Cardiac muscle cell (in vitro differentiated cells and primary cell): ENCODE data around the gene SENP7. TPM values are rescaled to one million over a fixed set of nuclear protein-coding genes. Genes with fewer than 3 reads are reported as not detected.
"Not testable (repeated sequence)": the region's sequence is repeated elsewhere in the genome, so short reads cannot be mapped to it uniquely, and the experiment has no call there.

ENCODE experiments used
- DNase-seq, 2 donors: peaks; one replicate each; pipeline versions ENCODE4 v3.0.0 to v3.0.0-alpha.2; 2010 to 2017; ENCODE audit warnings: low read depth in 1 of 2, low spot score in 1 of 2
- H3K27ac ChIP-seq: fragments of 200-600 bp; sonication (generic); 2 replicates; pipeline ENCODE4 v1.5.1; 2016
- H3K27me3 ChIP-seq: fragments of 200-600 bp; sonication (generic); 2 replicates; pipeline ENCODE4 v1.6.0; 2016; ENCODE audit warnings: control low read depth
- H3K36me3 ChIP-seq: fragments of 200-600 bp; sonication (generic); 2 replicates; pipeline ENCODE4 v1.5.1; 2016; ENCODE audit warnings: control low read depth
- H3K4me1 ChIP-seq: fragments of 200-600 bp; sonication (generic); 2 replicates; pipeline ENCODE4 v1.8.1; 2017; ENCODE audit warnings: low read depth, mild to moderate bottlenecking, mixed run types
- H3K4me3 ChIP-seq: fragments of 200-600 bp; sonication (generic); 2 replicates; pipeline ENCODE4 v1.5.1; 2016; ENCODE audit warnings: mild to moderate bottlenecking
- H3K9me3 ChIP-seq: fragments of 200-600 bp; sonication (generic); 2 replicates; pipeline ENCODE4 v1.5.1; 2017; ENCODE audit warnings: low read depth, mild to moderate bottlenecking, control low read depth
- polyA plus RNA-seq: library from polyadenylated mRNA; unstranded; fragments of >200 nt; fragmentation: Nextera tagmentation; extraction: Ambion mirVana; gene quantifications from 2 replicates; pipeline ENCODE4 v1.2.1, GENCODE V29; 2016
- total RNA-seq: library from RNA; depleted of rRNA; stranded (reverse); fragments of >200 nt; gene quantifications from 2 replicates; pipeline ENCODE4 v1.2.3, GENCODE V29; 2016
- TF ChIP-seq, protein P1 (sequence below): IDR thresholded peaks from 2 replicates; pipeline ENCODE4 v1.5.1; 2012; ENCODE audit warnings: low read depth, mild to moderate bottlenecking, low read length

The SENP7 gene, protein sequence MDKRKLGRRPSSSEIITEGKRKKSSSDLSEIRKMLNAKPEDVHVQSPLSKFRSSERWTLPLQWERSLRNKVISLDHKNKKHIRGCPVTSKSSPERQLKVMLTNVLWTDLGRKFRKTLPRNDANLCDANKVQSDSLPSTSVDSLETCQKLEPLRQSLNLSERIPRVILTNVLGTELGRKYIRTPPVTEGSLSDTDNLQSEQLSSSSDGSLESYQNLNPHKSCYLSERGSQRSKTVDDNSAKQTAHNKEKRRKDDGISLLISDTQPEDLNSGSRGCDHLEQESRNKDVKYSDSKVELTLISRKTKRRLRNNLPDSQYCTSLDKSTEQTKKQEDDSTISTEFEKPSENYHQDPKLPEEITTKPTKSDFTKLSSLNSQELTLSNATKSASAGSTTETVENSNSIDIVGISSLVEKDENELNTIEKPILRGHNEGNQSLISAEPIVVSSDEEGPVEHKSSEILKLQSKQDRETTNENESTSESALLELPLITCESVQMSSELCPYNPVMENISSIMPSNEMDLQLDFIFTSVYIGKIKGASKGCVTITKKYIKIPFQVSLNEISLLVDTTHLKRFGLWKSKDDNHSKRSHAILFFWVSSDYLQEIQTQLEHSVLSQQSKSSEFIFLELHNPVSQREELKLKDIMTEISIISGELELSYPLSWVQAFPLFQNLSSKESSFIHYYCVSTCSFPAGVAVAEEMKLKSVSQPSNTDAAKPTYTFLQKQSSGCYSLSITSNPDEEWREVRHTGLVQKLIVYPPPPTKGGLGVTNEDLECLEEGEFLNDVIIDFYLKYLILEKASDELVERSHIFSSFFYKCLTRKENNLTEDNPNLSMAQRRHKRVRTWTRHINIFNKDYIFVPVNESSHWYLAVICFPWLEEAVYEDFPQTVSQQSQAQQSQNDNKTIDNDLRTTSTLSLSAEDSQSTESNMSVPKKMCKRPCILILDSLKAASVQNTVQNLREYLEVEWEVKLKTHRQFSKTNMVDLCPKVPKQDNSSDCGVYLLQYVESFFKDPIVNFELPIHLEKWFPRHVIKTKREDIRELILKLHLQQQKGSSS
- total RNA-seq (12.2 and 18.9 TPM in 2 replicates), polyA plus RNA-seq (8.2 and 12.7 TPM in 2 replicates)

DNA sequence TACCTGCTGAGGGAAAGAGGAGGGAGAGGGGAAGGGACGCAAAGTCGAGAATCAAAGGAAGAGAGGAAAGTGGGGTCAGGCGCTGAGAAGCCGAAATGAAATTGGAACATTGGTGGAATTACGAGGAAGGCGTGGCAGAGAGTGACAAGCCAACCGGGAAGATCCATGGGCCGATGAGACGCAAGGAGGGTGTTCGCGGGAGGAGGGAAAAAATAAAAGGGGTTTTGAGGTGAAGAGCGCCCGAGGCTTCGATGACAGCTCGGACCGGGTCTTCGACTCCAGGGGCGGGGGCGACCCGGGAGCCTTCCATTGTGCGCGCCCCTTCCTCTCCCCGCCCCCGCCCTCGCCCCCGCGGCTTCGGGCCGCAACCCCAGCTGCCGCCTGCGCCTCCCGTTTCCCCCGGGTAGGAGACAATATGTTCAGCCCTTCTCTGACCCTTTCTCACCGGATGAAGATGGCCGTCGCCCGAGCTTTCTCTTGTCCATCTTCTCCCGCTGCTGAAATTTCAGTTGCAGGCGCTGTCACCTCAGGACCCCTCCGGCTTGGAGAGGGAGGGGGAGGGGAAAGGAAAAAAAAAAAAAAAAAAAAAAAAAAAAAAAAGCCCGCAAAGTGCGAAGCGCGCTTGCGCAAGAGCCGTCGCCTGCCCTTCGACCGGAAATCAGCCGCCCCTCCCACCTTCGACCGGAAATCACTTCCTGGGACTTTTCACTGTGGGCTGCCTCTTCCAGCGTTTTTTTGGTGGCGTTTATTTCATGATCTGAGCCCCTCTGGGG is at the start of gene SENP7:
TSS of gene SENP7 (minus strand) at position 567 of the 773 bp plus-strand sequence. CDS start at position 485, 82 bp downstream.
- Histone ChIP-seq H3K27me3 (peaks cover 5% of the 10 kb centered on the region), H3K27ac (peak within 1 kb of the TSS; percentile 80), H3K4me1 (no peaks in the 10 kb centered on the region), H3K9me3 (no peaks in the 10 kb centered on the region), H3K36me3 (no peaks in the 10 kb centered on the region), H3K4me3 (peak within 1 kb of the TSS; percentile 86)
- peak; percentile 85 to 86 for DNase-seq
- TF ChIP-seq, protein P1, sequence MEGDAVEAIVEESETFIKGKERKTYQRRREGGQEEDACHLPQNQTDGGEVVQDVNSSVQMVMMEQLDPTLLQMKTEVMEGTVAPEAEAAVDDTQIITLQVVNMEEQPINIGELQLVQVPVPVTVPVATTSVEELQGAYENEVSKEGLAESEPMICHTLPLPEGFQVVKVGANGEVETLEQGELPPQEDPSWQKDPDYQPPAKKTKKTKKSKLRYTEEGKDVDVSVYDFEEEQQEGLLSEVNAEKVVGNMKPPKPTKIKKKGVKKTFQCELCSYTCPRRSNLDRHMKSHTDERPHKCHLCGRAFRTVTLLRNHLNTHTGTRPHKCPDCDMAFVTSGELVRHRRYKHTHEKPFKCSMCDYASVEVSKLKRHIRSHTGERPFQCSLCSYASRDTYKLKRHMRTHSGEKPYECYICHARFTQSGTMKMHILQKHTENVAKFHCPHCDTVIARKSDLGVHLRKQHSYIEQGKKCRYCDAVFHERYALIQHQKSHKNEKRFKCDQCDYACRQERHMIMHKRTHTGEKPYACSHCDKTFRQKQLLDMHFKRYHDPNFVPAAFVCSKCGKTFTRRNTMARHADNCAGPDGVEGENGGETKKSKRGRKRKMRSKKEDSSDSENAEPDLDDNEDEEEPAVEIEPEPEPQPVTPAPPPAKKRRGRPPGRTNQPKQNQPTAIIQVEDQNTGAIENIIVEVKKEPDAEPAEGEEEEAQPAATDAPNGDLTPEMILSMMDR: no peak

DNA sequence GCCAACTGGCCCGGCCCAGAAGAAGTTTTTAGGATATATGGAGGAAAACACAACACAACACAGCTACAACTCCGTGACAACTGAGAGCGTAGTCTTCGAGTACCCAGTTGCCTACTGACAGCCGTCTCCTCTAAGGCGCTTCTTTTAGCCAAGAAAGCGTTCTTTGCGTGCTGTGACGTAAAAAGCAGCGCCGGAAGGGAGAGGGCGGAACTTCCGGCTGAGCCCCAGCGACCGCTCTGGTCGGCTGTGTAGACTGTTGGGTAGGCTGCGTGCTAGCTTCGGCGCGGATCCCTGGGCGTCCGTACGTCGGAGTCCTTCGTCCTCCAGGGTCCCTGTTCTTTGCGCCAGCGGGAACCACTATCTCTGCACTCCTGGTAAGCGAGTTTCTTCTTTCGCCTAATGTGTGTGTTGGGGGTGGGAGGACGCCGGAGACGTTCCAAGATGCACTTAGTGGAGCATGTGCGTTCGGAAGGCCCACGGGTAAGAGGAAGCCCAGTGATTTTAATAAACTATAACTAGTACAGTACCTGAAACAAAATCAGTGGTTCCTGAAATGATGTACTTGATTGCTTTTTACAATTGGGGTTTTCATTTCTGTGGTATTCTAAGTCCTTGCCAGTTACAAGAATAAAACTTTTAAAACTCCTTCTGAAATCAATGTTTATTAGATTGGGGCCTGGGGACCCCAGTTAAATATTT is 48.8 kb upstream of the SENP7 start, which contains the start of gene TRMT10C:
TSS of gene TRMT10C (plus strand) at position 239 of the 699 bp plus-strand sequence. CDS start 2,914 bp downstream, outside the sequence.
- Histone ChIP-seq H3K4me1 (peaks cover 6% of the 10 kb centered on the region), H3K27me3 (peaks cover 17% of the 10 kb centered on the region), H3K4me3 (peak within 1 kb of the TSS; percentile 88), H3K9me3 (no peaks in the 10 kb centered on the region), H3K36me3 (peaks cover 9% of the 10 kb centered on the region), H3K27ac (peak within 1 kb of the TSS; percentile 87)
- TF ChIP-seq, protein P1: no peak
- peak; percentile 93 to 95 for DNase-seq

DNA sequence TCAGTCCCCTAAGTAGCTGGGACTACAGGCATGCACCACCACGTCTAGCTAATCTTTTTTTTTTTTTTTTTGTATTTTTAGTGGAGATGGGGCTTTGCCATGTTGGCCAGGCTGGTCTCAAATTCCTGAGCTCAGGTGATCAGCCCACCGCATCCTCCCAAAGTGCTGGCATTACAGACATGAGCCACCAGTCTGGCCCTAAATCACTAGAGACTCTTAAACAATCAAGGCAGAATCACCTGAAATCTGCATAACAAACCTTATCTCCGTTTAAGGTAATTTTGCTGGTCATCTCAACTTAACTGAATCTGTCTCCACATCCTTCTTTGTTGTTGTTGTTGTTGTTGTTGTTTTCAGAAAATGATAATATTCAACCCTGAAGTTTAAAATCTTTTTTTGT is 43.1 kb upstream of the SENP7 start:
- peaks cover 17% of the 10 kb centered on the region for H3K27me3 ChIP-seq
- no peak overlapping the region for H3K27ac ChIP-seq
- no peak overlapping the region for H3K4me3 ChIP-seq
- DNase-seq: no peak
- TF ChIP-seq, protein P1: no peak
- no peaks in the 10 kb centered on the region for H3K4me1 ChIP-seq
- no peaks in the 10 kb centered on the region for H3K9me3 ChIP-seq
- no peaks in the 10 kb centered on the region for H3K36me3 ChIP-seq

- not testable (repeated sequence) for H3K36me3 ChIP-seq, H3K9me3 ChIP-seq, H3K4me1 ChIP-seq, H3K27ac ChIP-seq, H3K4me3 ChIP-seq, DNase-seq
- H3K27me3 ChIP-seq: peaks cover 11% of the 10 kb centered on the region
Measured at GRCh38 chr3:101553381-101553780, 40.4 kb upstream of the SENP7 start.

GRCh38 chr3:101551359-101552081 is 38.5 kb upstream of the SENP7 start:
- not testable (repeated sequence) for H3K9me3 ChIP-seq, H3K4me1 ChIP-seq, DNase-seq

More at GRCh38 chr3:101551359-101552081, 38.5 kb upstream of the SENP7 start:
- H3K4me3 ChIP-seq, H3K27ac ChIP-seq, H3K27me3 ChIP-seq, H3K36me3 ChIP-seq: not testable (repeated sequence)
